Neural cell (in vitro differentiated cells): ENCODE results near the gene GRID1. TPM values are rescaled to one million over a fixed set of nuclear protein-coding genes. Genes with fewer than 3 reads are reported as not detected.

ENCODE experiments used
- H2AFZ ChIP-seq: fragments of 200-600, 300-800 bp; sonication (generic), shearing (Covaris generic); 2 replicates; pipeline ENCODE4 v1.6.0; 2014; ENCODE audit warnings: low read depth, mild to moderate bottlenecking, antibody characterized with exemption, low read length, moderate library complexity
- H3F3A ChIP-seq: fragments of 200-600 bp; shearing (Covaris generic); 2 replicates; pipeline ENCODE4 v1.6.1; 2016; ENCODE audit warnings: mild to moderate bottlenecking, moderate library complexity, mixed read lengths, antibody characterized with exemption, low read length; ENCODE audit not compliant: insufficient read depth, poor library complexity, severe bottlenecking
- H3K27ac ChIP-seq: fragments of 200-600, 300-800 bp; sonication (generic), shearing (Covaris generic); 2 replicates; pipeline ENCODE4 v1.5.1; 2014; ENCODE audit warnings: mild to moderate bottlenecking, low read length, moderate library complexity
- H3K27me3 ChIP-seq: fragments of 300-800, 200-600 bp; sonication (generic), shearing (Covaris generic); 2 replicates; pipeline ENCODE4 v1.6.0; 2014; ENCODE audit warnings: mild to moderate bottlenecking, low read depth, low read length, moderate library complexity; ENCODE audit not compliant: insufficient read depth
- H3K36me3 ChIP-seq: fragments of 300-800, 200-600 bp; sonication (generic), shearing (Covaris generic); 2 replicates; pipeline ENCODE4 v1.5.1; 2014; ENCODE audit warnings: mild to moderate bottlenecking, antibody characterized with exemption, low read length, moderate library complexity; ENCODE audit not compliant: insufficient read depth
- H3K4me2 ChIP-seq: fragments of 300-800, 200-600 bp; sonication (generic), shearing (Covaris generic); 2 replicates; pipeline ENCODE4 v1.6.0; 2014; ENCODE audit warnings: mild to moderate bottlenecking, low read length
- H3K4me3 ChIP-seq: fragments of 300-800, 200-600 bp; sonication (generic), shearing (Covaris generic); 2 replicates; pipeline ENCODE4 v1.5.1; 2014; ENCODE audit warnings: mild to moderate bottlenecking, low read length, moderate library complexity
- H3K79me2 ChIP-seq: fragments of 200-600 bp; shearing (Covaris generic); replicated peaks from 2 replicates; pipeline ENCODE4 v1.6.0; 2014; ENCODE audit warnings: mild to moderate bottlenecking, low read length, moderate library complexity; ENCODE audit not compliant: insufficient read depth
- H3K9ac ChIP-seq: fragments of 300-800, 200-600 bp; sonication (generic), shearing (Covaris generic); 2 replicates; pipeline ENCODE4 v1.6.1; 2016; ENCODE audit warnings: mild to moderate bottlenecking, low read length, mixed read lengths
- H3K9me2 ChIP-seq: fragments of 200-600 bp; shearing (Covaris generic); 2 replicates; pipeline ENCODE4 v1.6.1; 2016; ENCODE audit warnings: mild to moderate bottlenecking, low read length, mixed read lengths; ENCODE audit not compliant: insufficient read depth
- H3K9me3 ChIP-seq: fragments of 200-600, 300-800 bp; sonication (generic), shearing (Covaris generic); 2 replicates; pipeline ENCODE4 v1.6.1; 2016; ENCODE audit warnings: mild to moderate bottlenecking, mixed run types, low read length, moderate library complexity, mixed read lengths
- H4K20me1 ChIP-seq: fragments of 200-600 bp; shearing (Covaris generic); 2 replicates; pipeline ENCODE4 v1.6.1; 2016; ENCODE audit warnings: mild to moderate bottlenecking, mixed run types; ENCODE audit not compliant: insufficient read depth
- CTCF ChIP-seq: fragments of 450-650 bp; IDR thresholded peaks from 2 replicates; pipeline ENCODE4 v1.5.1; 2014; ENCODE audit warnings: antibody characterized with exemption, mild to moderate bottlenecking, moderate library complexity; ENCODE audit not compliant: poor library complexity, severe bottlenecking
- EP300 ChIP-seq: fragments of 450-650 bp; conservative IDR thresholded peaks from 2 replicates; pipeline ENCODE4 v1.6.1; 2014; ENCODE audit warnings: antibody characterized with exemption, mild to moderate bottlenecking, moderate library complexity; ENCODE audit not compliant: poor library complexity, severe bottlenecking
- EZH2 ChIP-seq: fragments of 200-600, 300-800 bp; shearing (Covaris generic), sonication (generic); IDR thresholded peaks from 2 replicates; pipeline ENCODE4 v1.6.1; 2014; ENCODE audit warnings: antibody characterized with exemption, low read length, borderline replicate concordance, mild to moderate bottlenecking; ENCODE audit not compliant: insufficient read depth, poor library complexity, severe bottlenecking
- MXI1 ChIP-seq: fragments of 450-650 bp; conservative IDR thresholded peaks from 2 replicates; pipeline ENCODE4 v1.6.1; 2014; ENCODE audit warnings: antibody characterized with exemption, mild to moderate bottlenecking; ENCODE audit not compliant: poor library complexity, severe bottlenecking
- POLR2AphosphoS5 ChIP-seq: IDR thresholded peaks from 2 replicates; pipeline ENCODE4 v1.6.1; 2012
- RAD21 ChIP-seq: fragments of 450-650 bp; conservative IDR thresholded peaks from 2 replicates; pipeline ENCODE4 v1.6.1; 2014; ENCODE audit warnings: antibody characterized with exemption, mild to moderate bottlenecking, moderate library complexity
- SMC3 ChIP-seq: fragments of 450-650 bp; conservative IDR thresholded peaks from 2 replicates; pipeline ENCODE4 v1.6.1; 2014; ENCODE audit warnings: antibody characterized with exemption, mild to moderate bottlenecking, moderate library complexity; ENCODE audit not compliant: poor library complexity
- TAF1 ChIP-seq: IDR thresholded peaks from 2 replicates; pipeline ENCODE4 v1.6.1; 2012; ENCODE audit warnings: low read depth
- polyA plus RNA-seq: library from polyadenylated mRNA; depleted of rRNA; stranded (reverse); fragments of >200 nt; gene quantifications from 2 replicates; pipeline ENCODE4 v1.2.3, GENCODE V29; 2014
- TF ChIP-seq, protein P1 (sequence below): IDR thresholded peaks from 2 replicates; pipeline ENCODE4 v1.6.1; 2012; ENCODE audit warnings: borderline replicate concordance

GRID1 gene
- polyA plus RNA-seq, 1 donor from 2014 or later = 7.3 TPM

- Histone ChIP-seq H3K79me2 (no peaks in the 10 kb centered on the region), H3K27ac (no peak overlapping the region), H3K27me3 (no peaks in the 10 kb centered on the region), H3K9ac (no peak overlapping the region), H3K9me3 (no peaks in the 10 kb centered on the region), H4K20me1 (no peaks in the 10 kb centered on the region), H3K4me3 (no peak overlapping the region), H2AFZ (no peak overlapping the region), H3K4me2 (no peak overlapping the region), H3F3A (no peaks in the 10 kb centered on the region), H3K36me3 (no peaks in the 10 kb centered on the region), H3K9me2 (no peaks in the 10 kb centered on the region)
- TF ChIP-seq MXI1 = no peak
- no peak for TF ChIP-seq POLR2AphosphoS5
- TF ChIP-seq EP300 = no peak
- no peak for TF ChIP-seq TAF1
- TF ChIP-seq EZH2 = no peak
- TF ChIP-seq, protein P1, sequence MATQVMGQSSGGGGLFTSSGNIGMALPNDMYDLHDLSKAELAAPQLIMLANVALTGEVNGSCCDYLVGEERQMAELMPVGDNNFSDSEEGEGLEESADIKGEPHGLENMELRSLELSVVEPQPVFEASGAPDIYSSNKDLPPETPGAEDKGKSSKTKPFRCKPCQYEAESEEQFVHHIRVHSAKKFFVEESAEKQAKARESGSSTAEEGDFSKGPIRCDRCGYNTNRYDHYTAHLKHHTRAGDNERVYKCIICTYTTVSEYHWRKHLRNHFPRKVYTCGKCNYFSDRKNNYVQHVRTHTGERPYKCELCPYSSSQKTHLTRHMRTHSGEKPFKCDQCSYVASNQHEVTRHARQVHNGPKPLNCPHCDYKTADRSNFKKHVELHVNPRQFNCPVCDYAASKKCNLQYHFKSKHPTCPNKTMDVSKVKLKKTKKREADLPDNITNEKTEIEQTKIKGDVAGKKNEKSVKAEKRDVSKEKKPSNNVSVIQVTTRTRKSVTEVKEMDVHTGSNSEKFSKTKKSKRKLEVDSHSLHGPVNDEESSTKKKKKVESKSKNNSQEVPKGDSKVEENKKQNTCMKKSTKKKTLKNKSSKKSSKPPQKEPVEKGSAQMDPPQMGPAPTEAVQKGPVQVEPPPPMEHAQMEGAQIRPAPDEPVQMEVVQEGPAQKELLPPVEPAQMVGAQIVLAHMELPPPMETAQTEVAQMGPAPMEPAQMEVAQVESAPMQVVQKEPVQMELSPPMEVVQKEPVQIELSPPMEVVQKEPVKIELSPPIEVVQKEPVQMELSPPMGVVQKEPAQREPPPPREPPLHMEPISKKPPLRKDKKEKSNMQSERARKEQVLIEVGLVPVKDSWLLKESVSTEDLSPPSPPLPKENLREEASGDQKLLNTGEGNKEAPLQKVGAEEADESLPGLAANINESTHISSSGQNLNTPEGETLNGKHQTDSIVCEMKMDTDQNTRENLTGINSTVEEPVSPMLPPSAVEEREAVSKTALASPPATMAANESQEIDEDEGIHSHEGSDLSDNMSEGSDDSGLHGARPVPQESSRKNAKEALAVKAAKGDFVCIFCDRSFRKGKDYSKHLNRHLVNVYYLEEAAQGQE = no peak
- TF ChIP-seq RAD21 = no peak
Observed at GRCh38 chr10:86210416-86210815, 156.2 kb downstream of the GRID1 start.

DNA sequence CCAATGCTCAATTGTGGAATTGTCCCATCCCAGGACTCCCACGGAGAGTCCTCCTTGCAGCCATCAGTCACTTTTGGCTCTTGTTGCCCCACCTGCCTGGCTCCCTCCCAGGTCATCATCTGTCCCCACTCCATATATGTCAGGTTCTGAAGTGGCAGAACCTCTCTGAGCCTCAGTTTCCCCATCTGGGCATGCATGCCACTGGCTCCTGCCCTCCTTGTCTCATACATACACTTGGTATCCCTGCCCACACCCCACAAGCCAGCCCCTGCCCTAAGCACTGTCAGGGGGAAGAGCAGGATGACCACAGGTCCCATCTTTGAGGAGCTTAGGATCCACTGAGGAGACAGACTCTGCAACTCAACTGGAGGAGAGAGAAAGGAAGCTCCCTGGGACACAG is 156.9 kb downstream of the GRID1 start:
- Histone ChIP-seq H3K79me2 (no peaks in the 10 kb centered on the region), H3K9ac (no peak overlapping the region), H2AFZ (no peak overlapping the region), H3K27me3 (no peaks in the 10 kb centered on the region), H3K36me3 (no peaks in the 10 kb centered on the region), H3K27ac (no peak overlapping the region), H3K4me2 (no peak overlapping the region), H3K4me3 (no peak overlapping the region), H3K9me3 (no peaks in the 10 kb centered on the region), H4K20me1 (no peaks in the 10 kb centered on the region), H3F3A (no peaks in the 10 kb centered on the region), H3K9me2 (no peaks in the 10 kb centered on the region)
- TF ChIP-seq SMC3 = no peak
- TF ChIP-seq TAF1 = no peak
- TF ChIP-seq RAD21 = no peak
- TF ChIP-seq CTCF = no peak
- TF ChIP-seq POLR2AphosphoS5 = no peak
- no peak for TF ChIP-seq MXI1
- no peak for TF ChIP-seq EZH2
- TF ChIP-seq, protein P1 = no peak
- no peak for TF ChIP-seq EP300
